ENCODE measurements around the gene UBB.

DNA sequence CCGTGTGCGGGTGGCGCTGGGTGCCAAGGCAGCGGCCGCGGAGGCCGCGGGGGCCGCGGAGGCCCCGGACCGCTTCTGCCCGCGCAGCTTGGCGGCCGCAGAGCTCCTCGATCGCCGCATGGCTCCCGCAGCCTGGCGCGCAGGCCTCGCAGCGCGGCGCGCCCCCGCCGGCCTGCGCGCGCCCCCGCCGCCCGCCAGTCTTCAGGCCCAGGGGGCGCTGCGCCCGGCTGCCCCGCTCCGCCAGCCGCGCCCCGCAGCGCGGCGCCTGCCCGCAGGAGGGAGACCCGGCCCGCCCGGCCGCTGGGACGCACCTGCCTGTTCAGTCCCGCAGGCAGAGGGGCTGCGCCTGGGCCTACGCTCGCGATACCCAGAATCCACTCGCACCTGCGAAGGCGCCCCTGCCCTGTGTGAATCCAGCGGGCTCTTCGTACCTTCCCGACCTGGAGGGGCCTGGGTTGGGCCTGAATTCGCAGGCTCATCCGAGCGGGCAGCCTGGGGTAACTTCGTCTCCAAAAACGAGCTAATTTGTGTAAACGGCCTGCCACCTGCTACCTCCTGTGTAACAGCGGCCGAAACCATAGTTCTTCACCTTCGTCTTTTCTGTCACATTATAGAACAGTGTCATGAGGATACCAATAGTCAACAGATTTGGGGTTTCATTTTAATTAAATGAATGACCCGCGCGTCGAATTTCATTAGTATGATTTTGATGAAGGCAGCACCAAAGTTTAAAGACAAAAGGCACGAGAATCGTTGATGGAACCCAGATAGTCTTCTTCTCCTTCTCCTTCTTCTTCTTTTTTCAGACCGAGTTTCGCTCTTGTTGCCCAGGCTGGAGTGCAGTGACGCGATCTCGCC lies 27.3 kb upstream of the UBB start, which contains the start of gene CENPV:
- no peak for TF ChIP-seq POLR2AphosphoS5 (IDR thresholded peaks at IDR 0.05; ENCODE audit: low read depth, low read length)
- TF ChIP-seq, protein P1, sequence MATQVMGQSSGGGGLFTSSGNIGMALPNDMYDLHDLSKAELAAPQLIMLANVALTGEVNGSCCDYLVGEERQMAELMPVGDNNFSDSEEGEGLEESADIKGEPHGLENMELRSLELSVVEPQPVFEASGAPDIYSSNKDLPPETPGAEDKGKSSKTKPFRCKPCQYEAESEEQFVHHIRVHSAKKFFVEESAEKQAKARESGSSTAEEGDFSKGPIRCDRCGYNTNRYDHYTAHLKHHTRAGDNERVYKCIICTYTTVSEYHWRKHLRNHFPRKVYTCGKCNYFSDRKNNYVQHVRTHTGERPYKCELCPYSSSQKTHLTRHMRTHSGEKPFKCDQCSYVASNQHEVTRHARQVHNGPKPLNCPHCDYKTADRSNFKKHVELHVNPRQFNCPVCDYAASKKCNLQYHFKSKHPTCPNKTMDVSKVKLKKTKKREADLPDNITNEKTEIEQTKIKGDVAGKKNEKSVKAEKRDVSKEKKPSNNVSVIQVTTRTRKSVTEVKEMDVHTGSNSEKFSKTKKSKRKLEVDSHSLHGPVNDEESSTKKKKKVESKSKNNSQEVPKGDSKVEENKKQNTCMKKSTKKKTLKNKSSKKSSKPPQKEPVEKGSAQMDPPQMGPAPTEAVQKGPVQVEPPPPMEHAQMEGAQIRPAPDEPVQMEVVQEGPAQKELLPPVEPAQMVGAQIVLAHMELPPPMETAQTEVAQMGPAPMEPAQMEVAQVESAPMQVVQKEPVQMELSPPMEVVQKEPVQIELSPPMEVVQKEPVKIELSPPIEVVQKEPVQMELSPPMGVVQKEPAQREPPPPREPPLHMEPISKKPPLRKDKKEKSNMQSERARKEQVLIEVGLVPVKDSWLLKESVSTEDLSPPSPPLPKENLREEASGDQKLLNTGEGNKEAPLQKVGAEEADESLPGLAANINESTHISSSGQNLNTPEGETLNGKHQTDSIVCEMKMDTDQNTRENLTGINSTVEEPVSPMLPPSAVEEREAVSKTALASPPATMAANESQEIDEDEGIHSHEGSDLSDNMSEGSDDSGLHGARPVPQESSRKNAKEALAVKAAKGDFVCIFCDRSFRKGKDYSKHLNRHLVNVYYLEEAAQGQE (IDR thresholded peaks at IDR 0.05; ENCODE audit: insufficient read depth in 1 of 2, low read depth in 2 of 2, low read length in 2 of 2) = peak in 1 of 2 experiments; percentile 53; a peak in 2 of 4 replicates
- TF ChIP-seq TAF1 (IDR thresholded peaks at IDR 0.05; ENCODE audit: borderline replicate concordance, insufficient read depth, low read length) = no peak
